GM18868 (cell line): ENCODE results near the gene FUT8.
"Not testable (repeated sequence)": the region's sequence is repeated elsewhere in the genome, so short reads cannot be mapped to it uniquely, and the experiment has no call there.

ENCODE experiments used
- ATAC-seq: cut with Tn5 transposase; IDR thresholded peaks from one replicate; pipeline ENCODE4 v1.9.1; 2021; ENCODE audit warnings: mild to moderate bottlenecking, moderate library complexity; ENCODE audit not compliant: unreplicated experiment

The FUT8 gene

DNA sequence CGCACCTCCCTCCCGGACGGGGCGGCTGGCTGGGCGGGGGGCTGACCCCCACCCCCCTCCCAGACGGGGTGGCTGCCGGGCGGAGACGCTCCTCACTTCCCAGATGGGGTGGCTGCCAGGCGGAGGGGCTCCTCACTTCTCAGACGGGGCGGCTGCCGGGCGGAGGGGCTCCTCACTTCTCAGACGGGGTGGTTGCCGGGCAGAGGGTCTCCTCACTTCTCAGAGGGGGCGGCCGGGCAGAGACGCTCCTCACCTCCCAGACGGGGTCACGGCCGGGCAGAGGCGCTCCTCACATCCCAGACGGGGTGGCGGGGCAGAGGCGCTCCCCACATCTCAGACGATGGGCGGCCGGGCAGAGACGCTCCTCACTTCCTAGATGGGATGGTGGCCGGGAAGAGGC lies 280.0 kb downstream of the FUT8 start:
- not testable (repeated sequence) for ATAC-seq

DNA sequence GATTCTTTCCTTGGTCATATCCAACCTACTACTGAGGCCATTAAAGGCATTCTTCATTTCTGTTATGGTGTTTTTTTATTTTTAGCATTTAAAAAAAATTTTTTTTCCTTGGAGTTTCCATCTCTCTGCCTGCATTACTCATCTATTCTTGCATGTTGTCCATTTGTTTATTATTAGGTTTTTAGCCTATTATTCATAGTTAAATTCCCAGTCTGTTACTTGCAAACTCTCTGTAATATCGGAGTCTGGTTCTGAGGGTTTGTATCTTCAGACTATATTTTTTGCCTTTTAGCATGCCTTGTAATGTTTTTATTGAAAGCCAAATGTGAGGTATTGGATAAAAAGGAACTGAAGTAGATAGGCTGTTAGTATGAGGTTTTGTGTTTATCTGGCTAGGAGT lies 284.3 kb downstream of the FUT8 start:
- ATAC-seq = no peak

DNA sequence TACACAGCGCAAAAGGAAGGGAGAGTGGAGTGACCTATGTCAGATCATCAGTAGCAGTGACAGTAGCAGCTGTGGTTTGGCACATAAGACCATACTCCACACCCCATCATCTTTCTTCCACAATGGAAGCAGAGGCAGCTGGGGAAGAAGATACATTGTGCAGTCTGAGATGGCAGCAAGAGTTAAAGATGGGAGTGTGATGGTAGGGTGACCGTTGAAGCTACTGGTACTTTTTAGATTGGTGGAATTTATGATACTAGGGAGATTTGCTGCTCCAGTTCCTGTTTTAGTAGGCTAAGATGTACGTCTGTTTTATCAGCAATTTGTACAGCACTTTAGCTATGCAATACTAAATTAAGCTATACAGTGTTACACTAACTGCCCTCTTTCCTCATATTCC lies 291.0 kb downstream of the FUT8 start:
- no peak for ATAC-seq

DNA sequence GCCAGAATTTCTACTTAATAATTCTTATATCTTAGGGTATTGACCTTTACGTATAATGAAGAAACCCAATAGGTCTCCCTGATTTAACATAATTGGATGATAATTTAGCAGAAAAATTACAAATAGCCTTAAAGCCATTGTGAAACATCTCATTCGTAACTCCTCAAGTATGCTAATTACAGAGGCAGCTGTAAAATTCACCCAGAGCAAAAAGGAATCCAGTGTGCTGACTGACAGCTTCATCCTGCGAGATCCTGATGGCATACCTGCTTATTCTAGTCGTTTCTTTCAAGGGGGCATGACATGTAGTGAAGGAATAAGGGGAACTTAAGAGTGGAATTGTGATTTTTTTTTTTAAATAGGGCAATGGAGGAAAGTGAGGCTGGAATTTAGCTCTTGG lies 291.5 kb downstream of the FUT8 start:
- ATAC-seq = no peak

DNA sequence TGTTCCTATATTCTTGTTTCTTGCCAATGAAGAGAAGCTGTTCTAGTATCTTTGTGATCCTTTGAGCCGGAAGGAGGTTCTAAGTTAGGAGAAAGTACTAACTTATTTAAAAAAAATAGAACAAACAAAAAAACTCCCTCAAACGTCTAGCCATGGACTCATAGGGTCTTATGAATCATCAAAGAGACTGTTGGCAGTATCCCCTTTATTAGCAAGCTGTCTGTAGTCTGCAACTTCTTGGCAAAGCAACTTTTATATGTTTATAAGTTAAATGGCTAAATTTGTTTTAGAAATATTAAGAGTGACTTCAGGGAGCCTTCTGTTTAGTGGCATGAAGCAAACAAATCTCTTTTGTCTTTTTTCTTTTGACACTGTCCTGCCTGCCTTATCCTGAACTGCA lies 291.9 kb downstream of the FUT8 start:
- no peak for ATAC-seq

DNA sequence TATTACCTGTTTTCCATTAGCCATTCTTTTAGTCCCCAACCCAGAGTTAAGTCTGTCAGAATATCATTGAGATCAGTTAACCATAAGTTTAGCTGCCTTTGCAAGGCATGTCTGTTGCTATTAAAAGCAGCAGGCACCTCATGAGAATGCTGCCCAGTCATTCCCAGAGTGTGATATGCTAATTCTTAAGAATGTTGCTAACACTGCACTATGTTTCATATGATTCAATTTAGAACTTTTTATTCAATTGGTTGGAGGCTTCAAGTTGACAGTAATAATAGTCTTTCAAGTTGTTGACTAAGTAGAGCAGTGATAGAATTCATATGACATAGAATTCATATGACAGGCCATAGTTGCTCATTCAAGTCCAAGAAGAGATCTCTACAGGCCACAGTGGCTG lies 292.3 kb downstream of the FUT8 start:
- peak; percentile 86 for ATAC-seq

DNA sequence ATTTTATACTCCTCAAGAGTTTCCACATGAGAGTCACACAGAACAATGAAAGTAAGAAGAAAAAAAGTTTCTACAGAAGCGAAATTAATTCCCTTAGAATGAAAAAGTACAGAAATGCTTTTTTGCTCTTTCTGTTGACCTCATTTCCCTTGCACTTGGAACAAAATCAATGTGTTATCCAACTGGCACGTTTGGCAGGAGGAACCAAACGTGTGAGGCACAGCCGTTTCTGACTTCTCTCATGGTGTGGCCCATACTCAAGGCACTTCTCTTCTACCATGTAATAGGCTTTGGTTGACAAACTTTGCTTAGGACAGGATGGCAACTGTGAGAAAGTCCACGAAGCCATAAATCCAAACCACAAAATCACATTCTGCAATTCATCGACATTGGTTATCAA lies 297.0 kb downstream of the FUT8 start:
- ATAC-seq = no peak

DNA sequence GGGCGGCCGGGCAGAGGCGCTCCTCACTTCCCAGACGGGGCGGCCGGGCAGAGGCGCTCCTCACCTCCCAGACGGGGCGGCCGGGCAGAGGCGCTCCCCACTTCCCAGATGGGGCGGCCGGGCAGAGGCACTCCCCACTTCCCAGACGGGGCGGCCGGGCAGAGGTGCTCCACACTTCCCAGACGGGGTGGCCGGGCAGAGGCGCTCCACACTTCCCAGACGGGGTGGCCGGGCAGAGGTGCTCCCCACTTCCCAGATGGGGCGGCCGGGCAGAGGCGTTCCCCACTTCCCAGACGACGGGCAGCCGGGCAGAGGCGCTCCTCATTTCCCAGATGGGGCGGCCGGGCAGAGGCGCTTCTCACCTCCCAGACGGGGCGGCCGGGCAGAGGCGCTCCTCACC lies 304.3 kb downstream of the FUT8 start:
- ATAC-seq = not testable (repeated sequence)

DNA sequence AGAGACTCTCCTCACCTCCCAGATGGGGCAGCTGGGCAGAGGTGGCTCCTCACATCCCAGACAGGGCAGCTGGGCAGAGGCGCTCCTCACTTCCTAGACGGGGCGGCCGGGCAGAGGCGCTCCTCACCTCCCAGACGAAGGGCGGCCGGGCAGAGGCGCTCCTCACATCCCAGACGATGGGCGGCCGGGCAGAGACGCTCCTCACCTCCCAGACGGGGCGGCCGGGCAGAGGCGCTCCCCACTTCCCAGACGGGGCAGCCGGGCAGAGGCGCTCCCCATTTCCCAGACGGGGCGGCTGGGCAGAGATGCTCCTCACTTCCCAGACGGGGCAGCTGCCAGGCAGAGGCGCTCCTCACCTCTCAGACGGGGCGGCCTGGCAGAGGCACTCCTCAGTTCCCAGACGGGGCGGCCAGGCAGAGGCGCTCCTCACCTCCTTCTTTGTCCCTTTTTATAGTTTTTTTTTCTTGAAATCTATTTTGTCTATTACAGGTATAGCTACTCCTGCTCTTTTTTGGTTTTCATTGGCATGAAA lies 304.9 kb downstream of the FUT8 start:
- ATAC-seq = not testable (repeated sequence)

DNA sequence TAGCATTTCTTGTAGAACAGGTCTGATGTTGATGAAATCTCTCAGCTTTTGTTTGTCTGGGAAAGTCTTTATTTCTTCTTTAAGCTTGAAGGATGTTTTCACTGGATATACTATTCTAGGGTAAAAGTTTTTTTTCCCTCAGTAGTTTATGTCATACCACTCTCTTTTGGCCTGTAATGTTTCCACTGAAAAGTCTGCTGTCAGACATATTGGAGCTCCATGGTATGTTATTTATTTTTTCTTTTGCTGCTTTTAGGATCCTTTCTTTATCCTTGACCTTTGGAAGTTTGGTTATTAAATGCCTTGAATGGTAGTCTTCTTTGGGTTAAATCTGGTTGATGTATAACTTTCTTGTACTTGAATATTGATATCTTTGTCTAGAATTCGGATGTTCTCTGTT lies 306.1 kb downstream of the FUT8 start:
- no peak for ATAC-seq

DNA sequence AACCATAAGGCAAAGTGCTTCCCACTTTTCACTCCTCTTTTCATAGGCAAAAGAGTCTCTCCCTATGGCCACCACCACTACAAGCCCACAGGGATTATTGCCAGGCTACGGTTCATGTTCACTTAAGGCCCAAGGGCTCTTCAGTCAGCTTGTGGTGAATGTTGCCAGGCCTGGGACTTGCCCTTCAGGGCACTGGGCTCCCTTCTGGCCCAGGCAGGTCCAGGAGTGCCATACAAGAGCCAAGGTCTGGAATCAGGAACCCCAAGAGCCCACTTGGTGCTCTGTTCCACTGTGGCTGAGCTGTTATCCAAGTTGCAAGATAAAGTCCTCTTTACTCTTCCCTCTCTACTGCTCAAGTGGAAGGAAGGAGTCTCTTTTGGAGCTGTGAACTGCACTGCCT lies 307.6 kb downstream of the FUT8 start:
- no peak for ATAC-seq

DNA sequence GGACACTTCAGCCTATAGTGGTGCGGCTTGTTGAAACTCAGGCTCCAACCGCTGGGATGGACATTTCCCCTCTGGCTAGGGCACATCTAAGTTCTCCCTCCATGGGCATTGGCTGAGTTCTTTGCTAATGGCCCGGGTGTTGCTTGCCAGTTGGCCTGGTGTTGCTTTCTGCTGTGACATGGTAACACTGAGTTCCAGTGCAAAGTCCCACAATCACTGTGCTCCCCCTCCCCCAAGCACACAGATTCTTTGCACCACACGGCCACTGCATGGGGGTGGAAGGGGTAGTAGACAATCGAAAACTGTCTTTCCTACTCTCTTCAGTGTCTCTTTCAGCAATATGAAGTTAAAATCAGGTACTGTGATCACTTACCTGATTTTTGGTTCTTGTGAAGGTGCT lies 308.2 kb downstream of the FUT8 start:
- no peak for ATAC-seq

DNA sequence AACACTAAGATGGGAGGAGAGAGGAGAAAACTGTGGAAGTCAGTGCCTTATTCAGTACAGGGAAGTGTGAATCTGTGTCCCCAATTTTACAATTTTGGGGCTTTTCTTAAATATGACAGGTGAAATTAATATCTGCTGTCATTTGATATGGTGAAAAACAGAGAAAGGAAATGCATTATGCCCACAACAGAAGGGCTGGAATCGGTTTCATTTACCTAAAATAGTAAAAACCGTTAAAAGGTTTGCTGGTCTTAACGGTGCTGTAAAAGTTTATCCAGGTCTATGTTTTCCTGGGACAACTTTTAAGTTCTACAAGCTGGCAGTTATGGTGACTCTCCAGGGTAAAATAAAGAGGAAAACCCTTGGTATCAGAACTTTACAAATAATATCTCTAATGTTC lies 310.8 kb downstream of the FUT8 start:
- ATAC-seq = no peak

DNA sequence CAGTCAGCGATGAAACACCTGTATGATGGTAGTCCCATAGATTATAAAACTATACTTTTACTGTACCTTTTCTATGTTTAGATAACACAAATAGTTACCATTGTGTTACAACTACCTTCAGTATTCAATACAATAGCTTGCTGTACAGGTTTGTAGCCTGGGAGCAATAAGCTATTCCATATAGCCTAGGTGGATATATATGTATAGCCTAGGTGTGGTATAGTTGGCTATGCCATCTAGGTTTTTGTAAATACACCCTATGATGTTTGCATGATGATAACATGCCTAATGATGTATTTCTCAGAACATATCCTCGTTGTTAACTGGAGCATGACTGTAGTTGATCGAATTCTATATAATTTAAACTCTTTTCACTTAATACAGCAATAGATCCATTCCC lies 316.1 kb downstream of the FUT8 start:
- ATAC-seq = no peak

DNA sequence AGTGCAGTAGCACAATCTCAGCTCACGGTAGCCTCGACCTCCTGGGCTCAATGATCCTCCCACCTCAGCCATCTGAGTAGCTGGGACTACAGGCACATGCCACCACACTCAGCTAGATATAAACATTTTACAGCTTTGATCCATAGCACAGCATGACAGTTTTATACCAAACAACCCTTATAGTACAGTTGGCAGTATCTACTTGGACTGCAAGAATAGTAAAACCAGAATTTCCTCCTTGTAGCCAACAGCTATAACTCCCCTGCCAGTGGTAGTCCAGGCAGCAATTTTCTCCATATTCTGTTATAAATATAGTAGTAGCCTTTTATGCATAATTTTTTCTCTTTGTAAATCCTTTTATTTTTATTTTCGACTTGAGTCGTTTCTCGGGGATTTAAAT lies 317.0 kb downstream of the FUT8 start:
- ATAC-seq = no peak

DNA sequence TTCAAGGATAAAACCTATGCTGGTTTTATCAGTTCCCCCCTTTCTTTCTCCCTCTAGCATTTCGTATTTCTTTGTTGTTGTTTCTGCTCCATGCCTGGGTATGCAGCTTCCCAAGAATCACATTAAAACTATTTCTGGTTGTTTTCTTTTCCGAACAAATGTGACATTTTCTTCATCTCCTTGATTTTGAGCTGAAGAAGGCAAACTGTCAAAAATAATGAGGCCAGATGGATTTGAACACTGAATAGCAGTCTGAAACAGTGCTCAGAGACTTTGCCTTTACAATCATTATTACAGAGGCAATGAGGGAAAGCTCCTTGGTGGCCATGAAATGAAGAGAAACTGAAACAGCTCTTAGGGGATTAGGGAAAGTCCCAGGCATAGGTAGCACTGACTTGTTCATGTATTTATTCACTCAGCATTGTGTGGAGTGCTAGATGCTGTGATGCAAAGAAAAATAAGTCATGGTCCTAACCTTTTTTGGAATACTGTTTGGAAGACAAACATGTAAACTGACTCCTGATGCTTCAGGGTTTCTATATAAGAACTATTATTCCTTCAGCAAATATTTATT lies 319.5 kb downstream of the FUT8 start:
- peak; percentile 100 for ATAC-seq

DNA sequence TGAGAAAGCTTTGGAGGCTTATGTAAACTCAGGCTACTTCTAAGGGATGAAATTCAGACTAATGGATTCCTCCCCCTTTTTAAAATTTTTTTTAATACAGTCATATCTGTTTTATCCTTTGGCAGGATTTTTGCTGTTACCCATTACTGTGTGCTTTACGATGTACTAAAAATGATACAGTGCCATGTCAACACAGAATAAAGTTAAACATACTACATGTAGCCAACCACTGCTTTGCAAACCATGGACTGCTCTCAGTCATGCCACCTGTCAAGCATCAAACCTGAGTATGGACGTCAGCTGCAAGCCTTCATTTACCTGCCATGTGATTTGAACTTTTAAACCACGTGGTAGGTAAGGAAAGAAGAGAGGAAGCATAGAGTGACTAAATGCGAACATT lies 325.8 kb downstream of the FUT8 start:
- no peak for ATAC-seq

DNA sequence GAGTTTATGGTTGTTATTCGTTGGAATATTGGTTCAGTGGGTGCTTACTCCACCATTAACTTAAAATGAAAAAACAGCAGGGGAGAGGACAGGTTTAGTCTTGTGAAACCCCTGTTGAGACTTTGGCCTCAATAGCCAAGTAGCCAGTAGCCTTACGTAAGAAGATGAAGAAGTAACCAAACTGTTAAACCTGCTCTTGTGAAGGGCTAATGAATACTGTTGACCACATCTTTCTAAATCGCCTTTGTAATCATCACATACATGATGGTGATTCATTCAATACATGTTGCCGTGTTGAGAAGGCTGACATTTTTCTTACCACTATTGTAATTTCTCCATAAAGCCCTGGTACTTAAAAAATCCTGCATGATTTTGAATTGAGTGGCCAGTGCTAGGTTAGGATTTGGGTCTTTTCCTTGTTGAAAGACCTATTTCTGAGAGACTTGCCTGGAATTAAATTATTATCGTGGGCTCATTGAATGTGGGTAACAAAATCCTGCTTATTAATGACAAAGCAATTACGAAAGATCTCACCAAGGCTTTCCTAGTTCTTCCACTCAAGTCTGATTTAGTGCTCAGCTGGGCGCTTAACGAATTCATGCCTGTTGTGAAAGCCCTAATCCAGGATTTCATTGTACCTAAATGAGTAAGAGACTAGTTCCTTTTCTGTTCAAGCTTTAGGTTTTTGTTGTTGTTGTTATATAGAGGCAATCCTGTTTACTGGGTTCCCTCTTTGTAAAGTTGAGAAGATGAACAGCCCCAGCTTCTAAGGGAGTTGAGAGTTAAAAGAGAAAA lies 333.1 kb downstream of the FUT8 start:
- ATAC-seq = no peak

DNA sequence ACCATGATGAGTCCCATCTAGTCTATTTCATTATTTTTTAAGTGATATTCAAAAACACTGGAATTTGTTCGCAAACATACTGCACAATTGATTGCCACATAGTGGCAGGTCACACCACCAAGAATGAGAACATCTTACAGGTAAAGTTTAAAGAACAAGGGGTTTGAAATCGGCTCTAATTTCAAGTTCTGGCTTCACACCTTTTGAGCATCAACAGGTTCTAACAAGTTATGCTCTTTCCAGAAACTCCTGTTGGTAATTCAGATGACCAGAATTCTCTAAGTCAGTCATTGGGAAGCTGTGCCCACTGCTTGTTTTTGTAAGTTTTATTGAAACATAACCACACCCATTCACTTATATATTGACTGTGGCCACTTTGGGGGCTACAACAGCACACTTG lies 336.3 kb downstream of the FUT8 start:
- no peak for ATAC-seq

DNA sequence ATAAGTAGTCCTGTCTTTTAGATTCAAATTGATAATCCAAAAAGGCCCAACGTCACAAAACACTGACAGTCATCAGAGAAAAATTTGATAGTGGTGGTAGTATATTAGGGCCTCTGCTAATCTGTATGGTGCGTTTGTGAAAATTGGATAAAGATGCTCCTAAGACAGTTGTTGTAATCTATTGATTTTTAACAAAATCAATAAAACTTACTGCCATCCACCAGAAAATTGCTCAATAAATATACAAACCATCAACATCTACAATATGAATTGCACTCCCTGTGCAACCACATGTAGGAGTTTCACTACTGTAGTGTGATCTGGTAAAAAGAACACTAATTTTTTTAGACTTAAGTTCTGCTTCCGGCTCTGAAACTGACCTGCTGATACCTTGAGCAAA lies 336.8 kb downstream of the FUT8 start:
- ATAC-seq = no peak

DNA sequence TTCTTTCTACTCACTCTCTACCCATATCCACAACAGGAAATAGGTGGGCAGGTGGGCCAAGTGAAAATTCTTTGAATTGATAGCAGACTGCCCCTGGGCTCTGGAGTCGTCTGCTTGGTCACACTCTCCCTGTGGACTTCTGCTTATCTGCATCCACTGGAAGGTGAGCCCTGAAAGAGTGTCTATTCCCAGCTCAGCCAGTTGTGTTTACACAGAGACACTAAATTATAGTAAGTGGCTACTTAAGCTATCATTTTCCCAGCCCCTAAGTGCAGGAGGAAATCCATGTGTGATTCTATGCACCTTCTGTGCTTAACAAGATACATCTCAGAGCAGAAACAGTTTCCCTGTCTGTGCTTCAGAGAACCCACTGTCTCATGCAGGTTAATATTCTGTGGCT lies 338.4 kb downstream of the FUT8 start:
- ATAC-seq = no peak

DNA sequence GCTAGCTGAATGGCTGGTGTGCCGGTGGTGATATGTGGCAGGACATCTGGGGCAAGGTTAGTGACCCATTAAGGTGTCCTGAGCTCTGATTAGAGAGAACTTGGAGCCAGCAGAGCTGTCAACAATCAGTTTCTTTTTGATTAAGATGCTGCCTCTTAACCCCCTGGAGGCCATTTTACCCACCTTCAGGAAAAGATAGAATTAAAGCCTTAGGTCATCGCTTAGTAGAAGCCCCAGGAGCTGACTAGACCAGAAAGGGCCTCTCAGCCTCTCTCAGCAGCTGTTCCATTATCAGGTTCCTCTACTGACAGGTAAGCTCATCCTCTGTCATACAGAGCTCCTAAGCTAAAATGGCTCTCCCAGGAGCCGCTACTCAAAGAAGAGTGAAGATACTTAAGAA lies 339.0 kb downstream of the FUT8 start:
- ATAC-seq = no peak

DNA sequence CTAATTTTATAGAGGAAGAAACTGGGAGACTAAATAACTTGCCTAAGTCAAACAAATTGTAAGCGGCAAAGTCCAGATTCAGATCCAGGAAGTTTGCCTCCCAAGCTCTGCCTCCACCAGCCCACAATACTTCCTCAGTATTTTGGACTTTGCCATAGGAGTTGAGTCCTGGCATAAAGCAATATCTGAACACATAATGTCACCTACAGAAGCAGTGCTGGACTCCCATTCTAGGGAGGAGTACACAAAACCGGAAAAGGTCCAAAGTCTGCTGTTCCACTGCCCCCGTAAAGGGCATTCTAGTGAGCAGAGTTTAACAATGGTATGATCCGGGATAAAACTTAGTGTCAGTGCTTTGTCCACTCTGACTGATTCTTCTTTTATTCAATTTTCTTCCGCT lies 340.5 kb downstream of the FUT8 start:
- ATAC-seq = no peak
